ENCODE results near the gene EZH2.

EZH2 gene

DNA sequence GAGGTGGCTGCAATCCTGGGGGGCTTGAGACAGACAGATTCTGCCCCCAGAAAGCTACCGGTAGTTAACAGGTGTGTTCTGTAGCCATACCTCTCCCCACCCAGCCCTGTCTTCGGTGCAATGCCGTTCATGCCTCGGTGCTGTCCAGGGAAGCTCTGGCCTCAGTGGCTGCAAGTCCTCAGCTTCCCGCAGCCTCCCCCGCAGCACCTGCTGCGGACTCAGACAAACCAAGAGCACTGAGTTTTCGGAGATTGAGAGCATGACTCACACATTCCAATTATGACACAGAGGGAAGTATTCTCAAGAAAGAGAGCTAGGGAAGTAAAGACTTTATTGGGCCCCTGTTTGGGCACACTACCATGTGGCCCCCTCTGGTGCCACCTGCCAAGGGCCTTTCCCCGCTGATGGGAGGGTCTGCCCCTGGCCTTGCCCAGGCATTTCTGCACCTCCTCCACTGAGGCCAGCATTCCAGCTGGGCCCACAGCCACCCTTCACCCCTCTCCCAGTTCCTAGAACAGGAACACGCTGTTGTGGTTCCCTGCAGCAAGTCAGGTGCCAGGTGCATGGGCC, 30.2 kb upstream of the EZH2 start:
- peak; percentile 43 for DNase-seq (ENCODE audit: low spot score)
- H3K27ac ChIP-seq: no peak overlapping the region
- POLR2A ChIA-PET (ENCODE audit: low non-redundant PET): no interaction called here
- TF ChIP-seq, protein P1, sequence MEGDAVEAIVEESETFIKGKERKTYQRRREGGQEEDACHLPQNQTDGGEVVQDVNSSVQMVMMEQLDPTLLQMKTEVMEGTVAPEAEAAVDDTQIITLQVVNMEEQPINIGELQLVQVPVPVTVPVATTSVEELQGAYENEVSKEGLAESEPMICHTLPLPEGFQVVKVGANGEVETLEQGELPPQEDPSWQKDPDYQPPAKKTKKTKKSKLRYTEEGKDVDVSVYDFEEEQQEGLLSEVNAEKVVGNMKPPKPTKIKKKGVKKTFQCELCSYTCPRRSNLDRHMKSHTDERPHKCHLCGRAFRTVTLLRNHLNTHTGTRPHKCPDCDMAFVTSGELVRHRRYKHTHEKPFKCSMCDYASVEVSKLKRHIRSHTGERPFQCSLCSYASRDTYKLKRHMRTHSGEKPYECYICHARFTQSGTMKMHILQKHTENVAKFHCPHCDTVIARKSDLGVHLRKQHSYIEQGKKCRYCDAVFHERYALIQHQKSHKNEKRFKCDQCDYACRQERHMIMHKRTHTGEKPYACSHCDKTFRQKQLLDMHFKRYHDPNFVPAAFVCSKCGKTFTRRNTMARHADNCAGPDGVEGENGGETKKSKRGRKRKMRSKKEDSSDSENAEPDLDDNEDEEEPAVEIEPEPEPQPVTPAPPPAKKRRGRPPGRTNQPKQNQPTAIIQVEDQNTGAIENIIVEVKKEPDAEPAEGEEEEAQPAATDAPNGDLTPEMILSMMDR (conservative IDR thresholded peaks at IDR 0.05; ENCODE audit: low read depth): no peak
- CTCF ChIA-PET: no interaction called here

GRCh38 chr7:148912758-148913541, 28.9 kb upstream of the EZH2 start:
- POLR2A ChIA-PET (ENCODE audit: low non-redundant PET): no interaction called here
- TF ChIP-seq, protein P1 (conservative IDR thresholded peaks at IDR 0.05; ENCODE audit: low read depth): no peak
- H3K27ac ChIP-seq: no peak overlapping the region
- CTCF ChIA-PET: no interaction called here
- DNase-seq (ENCODE audit: low spot score): no peak

GRCh38 chr7:148912151-148912550, 28.1 kb upstream of the EZH2 start:
- TF ChIP-seq, protein P1 (conservative IDR thresholded peaks at IDR 0.05; ENCODE audit: low read depth): no peak
- no peak for DNase-seq (ENCODE audit: low spot score)
- POLR2A ChIA-PET (ENCODE audit: low non-redundant PET): no interaction called here
- H3K27ac ChIP-seq: no peak overlapping the region
- CTCF ChIA-PET: no interaction called here

DNA sequence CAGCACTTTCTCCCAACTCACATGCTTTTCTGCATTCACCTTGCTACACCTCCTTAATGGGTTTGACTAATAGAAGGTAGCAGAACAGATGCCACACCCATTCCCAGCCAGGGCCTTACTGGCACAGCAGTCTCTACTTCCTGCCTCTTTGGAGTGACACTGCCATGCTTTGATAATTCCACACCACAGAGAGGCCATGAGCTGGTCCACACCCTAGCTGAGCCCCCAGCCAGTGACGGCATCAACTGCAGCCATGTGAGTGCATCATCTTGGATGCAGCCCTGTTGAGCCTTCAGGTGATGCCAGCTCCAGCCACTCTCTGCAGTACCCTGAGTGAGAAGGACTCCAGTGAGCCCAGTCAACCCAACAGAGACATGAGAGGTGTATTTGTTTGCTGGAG, 27.5 kb upstream of the EZH2 start:
- ChIA-PET CTCF (no interaction called here), POLR2A (ENCODE audit: low non-redundant PET) (no interaction called here)
- H3K27ac ChIP-seq: no peak overlapping the region
- TF ChIP-seq, protein P1 (conservative IDR thresholded peaks at IDR 0.05; ENCODE audit: low read depth): no peak
- DNase-seq (ENCODE audit: low spot score): no peak

DNA sequence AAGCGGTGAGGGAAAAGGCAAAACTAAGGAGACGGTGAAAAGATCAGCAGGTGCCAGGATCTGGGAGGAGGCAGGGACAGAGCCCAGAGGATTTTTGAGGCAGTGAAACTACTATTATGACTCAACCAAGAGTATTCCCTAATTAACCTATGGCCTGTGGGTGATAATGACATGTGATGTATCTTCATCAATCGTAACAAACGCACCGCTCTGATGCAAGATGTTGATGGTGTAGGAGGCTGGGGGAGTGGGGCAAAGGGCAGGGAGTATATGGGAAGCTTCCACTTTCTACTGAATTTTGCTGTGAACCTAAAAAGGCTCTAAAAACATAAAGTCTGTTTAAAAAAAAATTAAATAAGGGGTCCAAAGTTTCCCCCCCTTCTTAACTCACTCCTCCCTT, 25.5 kb upstream of the EZH2 start:
- DNase-seq (ENCODE audit: low spot score): no peak
- TF ChIP-seq, protein P1 (conservative IDR thresholded peaks at IDR 0.05; ENCODE audit: low read depth): no peak
- POLR2A ChIA-PET (ENCODE audit: low non-redundant PET): no interaction called here
- no peak overlapping the region for H3K27ac ChIP-seq
- CTCF ChIA-PET: no interaction called here

DNA sequence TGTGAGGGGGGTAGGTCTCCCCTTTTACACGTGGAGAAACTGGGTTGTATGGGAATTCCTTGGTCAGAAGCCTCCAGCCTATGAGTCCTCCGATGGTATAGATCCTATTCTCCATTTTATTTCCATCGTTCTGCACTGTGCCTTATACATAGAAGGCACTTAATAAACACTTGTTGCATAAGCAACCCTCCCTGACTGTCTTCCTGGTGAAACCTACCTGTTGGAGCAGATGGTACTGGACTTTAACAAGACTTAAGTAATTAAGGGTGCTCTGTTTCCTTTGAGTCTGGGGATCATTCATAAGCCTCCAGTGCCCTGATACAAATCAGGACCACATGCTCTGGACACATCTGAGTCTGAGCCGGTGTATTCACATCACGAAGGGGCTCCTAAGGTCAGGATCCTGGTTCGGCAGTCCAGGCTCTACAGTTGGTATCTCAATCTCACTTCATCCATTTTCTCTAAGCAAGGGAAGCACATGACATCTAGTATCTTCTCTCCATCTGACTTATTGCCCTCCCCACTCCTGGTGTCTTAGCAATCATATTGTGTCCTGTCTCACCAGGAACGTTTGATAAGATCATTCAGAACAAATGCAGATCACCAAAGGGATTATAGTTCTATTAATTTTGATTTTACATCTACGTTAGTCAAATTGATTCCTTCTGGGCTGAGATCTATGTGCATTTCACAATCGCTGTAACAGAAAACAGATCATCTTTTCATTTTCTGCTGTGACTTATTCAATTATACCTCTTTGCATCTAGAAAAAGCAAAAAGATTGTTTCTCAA, 22.8 kb upstream of the EZH2 start:
- H3K27ac ChIP-seq: no peak overlapping the region
- ChIA-PET POLR2A (ENCODE audit: low non-redundant PET) (no interaction called here), CTCF (no interaction called here)
- TF ChIP-seq, protein P1 (conservative IDR thresholded peaks at IDR 0.05; ENCODE audit: low read depth): no peak
- no peak for DNase-seq (ENCODE audit: low spot score)

All from RWPE1 (cell line).